ENCODE measurements around the gene TM9SF3.
A peak's percentile ranks its signal among the peaks of the same experiment; 100 is the strongest.

Gene TM9SF3

GRCh38 chr10:96507044-96507443, 79.8 kb downstream of the TM9SF3 start:
- no peak for DNase-seq

- no peak for DNase-seq
These were observed 81.4 kb downstream of the TM9SF3 start for GRCh38 chr10:96505150-96506136.

- DNase-seq: no peak
These were observed 84.1 kb downstream of the TM9SF3 start for GRCh38 chr10:96502561-96503282.

GRCh38 chr10:96501985-96502384, 84.8 kb downstream of the TM9SF3 start:
- no peak for DNase-seq

- DNase-seq: no peak
These were observed 86.3 kb downstream of the TM9SF3 start for GRCh38 chr10:96500519-96500918.

GRCh38 chr10:96500050-96500449, 86.8 kb downstream of the TM9SF3 start:
- no peak for DNase-seq

GRCh38 chr10:96497391-96497790, 89.4 kb downstream of the TM9SF3 start:
- no peak for DNase-seq

- no peak for DNase-seq
These were observed 90.4 kb downstream of the TM9SF3 start for GRCh38 chr10:96496281-96496925.

- DNase-seq: no peak
These were observed 91.3 kb downstream of the TM9SF3 start for GRCh38 chr10:96495544-96495943.

GRCh38 chr10:96494694-96495093, 92.1 kb downstream of the TM9SF3 start:
- no peak for DNase-seq

GRCh38 chr10:96493871-96494525, 92.8 kb downstream of the TM9SF3 start:
- no peak for DNase-seq

GRCh38 chr10:96493254-96493653, 93.6 kb downstream of the TM9SF3 start:
- no peak for DNase-seq

- no peak for DNase-seq
These were observed 95.5 kb downstream of the TM9SF3 start for GRCh38 chr10:96491303-96491702.

- DNase-seq: no peak
These were observed 98.5 kb downstream of the TM9SF3 start for GRCh38 chr10:96488161-96488935.

GRCh38 chr10:96482815-96483588, 103.8 kb downstream of the TM9SF3 start:
- DNase-seq: no peak

GRCh38 chr10:96478355-96478754, 108.5 kb downstream of the TM9SF3 start:
- no peak for DNase-seq

- no peak for DNase-seq
These were observed 112.9 kb downstream of the TM9SF3 start for GRCh38 chr10:96473866-96474265.

- DNase-seq: peak; percentile 52
These were observed 116.6 kb downstream of the TM9SF3 start for GRCh38 chr10:96470116-96470743.

- DNase-seq: no peak
These were observed 118.0 kb downstream of the TM9SF3 start for GRCh38 chr10:96468845-96469244.
